ENCODE data around the gene ABCC11.
A peak's percentile ranks its signal among the peaks of the same experiment; 100 is the strongest.

ABCC11 gene

GRCh38 chr16:48156790-48157209, 90.5 kb downstream of the ABCC11 start:
- DNase-seq (ENCODE audit: low spot score): peak; percentile 73
- peaks cover 25% of the 10 kb centered on the region for H3K27me3 Mint-ChIP-seq (ENCODE audit: low read depth)
- H3K4me3 Mint-ChIP-seq: no peak overlapping the region
- no peak overlapping the region for H3K27ac Mint-ChIP-seq
- no peaks in the 10 kb centered on the region for H3K36me3 Mint-ChIP-seq (ENCODE audit: low read depth)
- peaks cover 10% of the 10 kb centered on the region for H3K4me1 Mint-ChIP-seq (ENCODE audit: low read depth)
- H3K9me3 Mint-ChIP-seq: no peaks in the 10 kb centered on the region

- DNase-seq (ENCODE audit: low spot score): no peak
- H3K4me3 Mint-ChIP-seq: no peak within 1 kb of the TSS
- H3K27me3 Mint-ChIP-seq (ENCODE audit: low read depth): peaks cover 23% of the 10 kb centered on the region
- peaks cover 10% of the 10 kb centered on the region for H3K4me1 Mint-ChIP-seq (ENCODE audit: low read depth)
- H3K9me3 Mint-ChIP-seq: no peaks in the 10 kb centered on the region
- H3K27ac Mint-ChIP-seq: no peak within 1 kb of the TSS
- no peaks in the 10 kb centered on the region for H3K36me3 Mint-ChIP-seq (ENCODE audit: low read depth)
These were observed 91.2 kb downstream of the ABCC11 start, which contains the start of gene ABCC12 for GRCh38 chr16:48155926-48156789. ABCC12 (minus strand) TSS chr16:48155993; CDS start chr16:48146424, 9,569 bp downstream.

GRCh38 chr16:48153774-48154173, 93.6 kb downstream of the ABCC11 start:
- Mint-ChIP-seq H3K9me3 (peaks cover 8% of the 10 kb centered on the region), H3K27me3 (ENCODE audit: low read depth) (peaks cover 19% of the 10 kb centered on the region), H3K27ac (no peak overlapping the region), H3K4me3 (no peak overlapping the region), H3K36me3 (ENCODE audit: low read depth) (no peaks in the 10 kb centered on the region), H3K4me1 (ENCODE audit: low read depth) (peaks cover 10% of the 10 kb centered on the region)
- no peak for DNase-seq (ENCODE audit: low spot score)

- H3K27me3 Mint-ChIP-seq (ENCODE audit: low read depth): peaks cover 22% of the 10 kb centered on the region
These were observed 95.1 kb downstream of the ABCC11 start for GRCh38 chr16:48152226-48152625.

GRCh38 chr16:48150707-48151106, 96.6 kb downstream of the ABCC11 start:
- no peaks in the 10 kb centered on the region for H3K36me3 Mint-ChIP-seq (ENCODE audit: low read depth)
- H3K4me1 Mint-ChIP-seq (ENCODE audit: low read depth): no peaks in the 10 kb centered on the region
- DNase-seq (ENCODE audit: low spot score): no peak
- peaks cover 18% of the 10 kb centered on the region for H3K27me3 Mint-ChIP-seq (ENCODE audit: low read depth)
- H3K27ac Mint-ChIP-seq: no peak overlapping the region
- H3K4me3 Mint-ChIP-seq: no peak overlapping the region
- H3K9me3 Mint-ChIP-seq: peaks cover 11% of the 10 kb centered on the region

More at GRCh38 chr16:48152226-48152625, 95.1 kb downstream of the ABCC11 start:
- Mint-ChIP-seq H3K36me3 (ENCODE audit: low read depth) (no peaks in the 10 kb centered on the region), H3K9me3 (peaks cover 11% of the 10 kb centered on the region), H3K27ac (no peak overlapping the region), H3K4me1 (ENCODE audit: low read depth) (no peaks in the 10 kb centered on the region), H3K4me3 (no peak overlapping the region)
- no peak for DNase-seq (ENCODE audit: low spot score)

- Mint-ChIP-seq H3K4me1 (ENCODE audit: low read depth) (no peaks in the 10 kb centered on the region), H3K4me3 (no peak overlapping the region), H3K27me3 (ENCODE audit: low read depth) (peaks cover 4% of the 10 kb centered on the region), H3K9me3 (peaks cover 11% of the 10 kb centered on the region), H3K27ac (no peak overlapping the region), H3K36me3 (ENCODE audit: low read depth) (no peaks in the 10 kb centered on the region)
- DNase-seq (ENCODE audit: low spot score): no peak
These were observed 100.6 kb downstream of the ABCC11 start for GRCh38 chr16:48146710-48147109.

- Mint-ChIP-seq H3K36me3 (ENCODE audit: low read depth) (no peaks in the 10 kb centered on the region), H3K9me3 (peaks cover 11% of the 10 kb centered on the region)
These were observed 101.2 kb downstream of the ABCC11 start for GRCh38 chr16:48146131-48146530.

GRCh38 chr16:48143812-48144368, 103.4 kb downstream of the ABCC11 start:
- no peaks in the 10 kb centered on the region for H3K36me3 Mint-ChIP-seq (ENCODE audit: low read depth)
- H3K4me3 Mint-ChIP-seq: no peak overlapping the region
- H3K27me3 Mint-ChIP-seq (ENCODE audit: low read depth): peaks cover 4% of the 10 kb centered on the region
- H3K9me3 Mint-ChIP-seq: peaks cover 5% of the 10 kb centered on the region
- H3K4me1 Mint-ChIP-seq (ENCODE audit: low read depth): no peaks in the 10 kb centered on the region
- no peak for DNase-seq (ENCODE audit: low spot score)
- no peak overlapping the region for H3K27ac Mint-ChIP-seq

More at GRCh38 chr16:48146131-48146530, 101.2 kb downstream of the ABCC11 start:
- no peak for DNase-seq (ENCODE audit: low spot score)
- Mint-ChIP-seq H3K4me1 (ENCODE audit: low read depth) (no peaks in the 10 kb centered on the region), H3K27me3 (ENCODE audit: low read depth) (peaks cover 4% of the 10 kb centered on the region), H3K4me3 (no peak overlapping the region), H3K27ac (no peak overlapping the region)

- Mint-ChIP-seq H3K27me3 (ENCODE audit: low read depth) (peaks cover 1% of the 10 kb centered on the region), H3K9me3 (no peaks in the 10 kb centered on the region), H3K4me1 (ENCODE audit: low read depth) (no peaks in the 10 kb centered on the region), H3K36me3 (ENCODE audit: low read depth) (no peaks in the 10 kb centered on the region), H3K4me3 (no peak overlapping the region), H3K27ac (no peak overlapping the region)
- DNase-seq (ENCODE audit: low spot score): no peak
These were observed 106.5 kb downstream of the ABCC11 start for GRCh38 chr16:48140821-48141220.

GRCh38 chr16:48139517-48139916, 107.8 kb downstream of the ABCC11 start:
- H3K27me3 Mint-ChIP-seq (ENCODE audit: low read depth): peaks cover 1% of the 10 kb centered on the region
- H3K4me3 Mint-ChIP-seq: no peak overlapping the region
- H3K36me3 Mint-ChIP-seq (ENCODE audit: low read depth): no peaks in the 10 kb centered on the region
- H3K9me3 Mint-ChIP-seq: no peaks in the 10 kb centered on the region
- H3K27ac Mint-ChIP-seq: no peak overlapping the region
- no peaks in the 10 kb centered on the region for H3K4me1 Mint-ChIP-seq (ENCODE audit: low read depth)
- DNase-seq (ENCODE audit: low spot score): no peak

GRCh38 chr16:48138543-48138942, 108.8 kb downstream of the ABCC11 start:
- H3K4me1 Mint-ChIP-seq (ENCODE audit: low read depth): no peaks in the 10 kb centered on the region
- no peak overlapping the region for H3K27ac Mint-ChIP-seq
- H3K9me3 Mint-ChIP-seq: no peaks in the 10 kb centered on the region
- no peaks in the 10 kb centered on the region for H3K36me3 Mint-ChIP-seq (ENCODE audit: low read depth)
- no peak overlapping the region for H3K4me3 Mint-ChIP-seq
- peaks cover 1% of the 10 kb centered on the region for H3K27me3 Mint-ChIP-seq (ENCODE audit: low read depth)
- no peak for DNase-seq (ENCODE audit: low spot score)

GRCh38 chr16:48137822-48138221, 109.5 kb downstream of the ABCC11 start:
- Mint-ChIP-seq H3K27me3 (ENCODE audit: low read depth) (peaks cover 1% of the 10 kb centered on the region), H3K36me3 (ENCODE audit: low read depth) (no peaks in the 10 kb centered on the region), H3K4me1 (ENCODE audit: low read depth) (no peaks in the 10 kb centered on the region), H3K4me3 (no peak overlapping the region), H3K9me3 (no peaks in the 10 kb centered on the region), H3K27ac (no peak overlapping the region)
- no peak for DNase-seq (ENCODE audit: low spot score)

- Mint-ChIP-seq H3K4me1 (ENCODE audit: low read depth) (no peaks in the 10 kb centered on the region), H3K4me3 (no peak overlapping the region), H3K27ac (no peak overlapping the region), H3K36me3 (ENCODE audit: low read depth) (no peaks in the 10 kb centered on the region), H3K9me3 (no peaks in the 10 kb centered on the region), H3K27me3 (ENCODE audit: low read depth) (peaks cover under 1% of the 10 kb centered on the region)
- DNase-seq (ENCODE audit: low spot score): no peak
These were observed 110.6 kb downstream of the ABCC11 start for GRCh38 chr16:48136547-48137360.

Data from T-helper 2 cell treated with Interferon-gamma antibody and Interleukin-4, amounts not matched to agents 5 μg/mL and 100 μg/mL, for 36 hours (primary cell).